Kidney (tissue), 14 donors: Measurements from ENCODE around the gene PGPEP1. TPM values are rescaled to one million over a fixed set of nuclear protein-coding genes. Genes with fewer than 3 reads are reported as not detected.

Source experiments
- DNase-seq, 5 donors: peaks; one replicate each; pipeline ENCODE4 v3.0.0-alpha.2; 2013 to 2020
- FAIRE-seq: peaks from 2 replicates; lab custom pipeline; 2012; peaks lifted over from hg19 to GRCh38; lab: Jason Lieb, UNC
- H3K27ac ChIP-seq, 2 donors: one replicate each; pipeline ENCODE4 v1.7.0; 2013; ENCODE audit warnings: low read depth in 2 of 2, low read length in 2 of 2, inconsistent platforms in 1 of 2
- H3K27me3 ChIP-seq: one replicate; pipeline ENCODE4 v1.7.1; 2013; ENCODE audit warnings: low read length, inconsistent platforms; ENCODE audit not compliant: control insufficient read depth, insufficient read depth
- H3K36me3 ChIP-seq, 3 donors: one replicate each; pipeline versions ENCODE4 v1.7.0 to v1.7.1; 2013; ENCODE audit warnings: low read length in 3 of 3, control low read depth in 1 of 3, inconsistent platforms in 1 of 3; ENCODE audit not compliant: insufficient read depth in 3 of 3, control insufficient read depth in 2 of 3
- H3K4me1 ChIP-seq, 3 donors: one replicate each; pipeline versions ENCODE4 v1.7.0 to v1.7.1; 2013; ENCODE audit warnings: low read length in 3 of 3, inconsistent platforms in 1 of 3, low read depth in 1 of 3; ENCODE audit not compliant: control insufficient read depth in 2 of 3, insufficient read depth in 2 of 3
- H3K4me3 ChIP-seq, 3 donors: one replicate each; pipeline versions ENCODE4 v1.7.0 to v1.8.1; 2013; ENCODE audit warnings: low read length in 3 of 3, control low read depth in 1 of 3, inconsistent platforms in 1 of 3
- H3K9ac ChIP-seq, 3 donors: one replicate each; pipeline versions ENCODE4 v1.7.0 to v1.7.1; 2013; ENCODE audit warnings: low read length in 3 of 3, control low read depth in 1 of 3, inconsistent platforms in 1 of 3
- H3K9me3 ChIP-seq, 3 donors: one replicate each; pipeline versions ENCODE4 v1.7.0 to v1.7.1; 2013; ENCODE audit warnings: low read length in 3 of 3, control low read depth in 1 of 3, inconsistent platforms in 1 of 3; ENCODE audit not compliant: control insufficient read depth in 2 of 3, insufficient read depth in 1 of 3
- intact Hi-C: fragments of 100-400 bp; cut with DNase I; formaldehyde crosslinking; loops from one replicate; pipeline ENCODE4 v1.11.1; 2022
- polyA plus RNA-seq: library from polyadenylated mRNA; stranded (reverse); fragments of 350-450 nt; fragmentation: Illumina TruSeq; extraction: RNeasy Lipid Tissue Mini Kit (QIAGEN cat#74804); gene quantifications from one replicate; pipeline ENCODE4 v1.2.3, GENCODE V29; 2014; ENCODE audit warnings: low read depth, low replicate concordance; ENCODE audit not compliant: insufficient read depth
- total RNA-seq: library from RNA; stranded (reverse); fragmentation: NEBNext Ultra II Directional; extraction: Animal tissue kit (Norgen Biotek cat#: 25700); gene quantifications from one replicate; pipeline ENCODE4 v1.2.1, GENCODE V29; 2021
- TF ChIP-seq, protein P1 (sequence below): IDR thresholded peaks from 3 replicates; pipeline ENCODE4 v1.5.1; 2012; ENCODE audit warnings: mild to moderate bottlenecking, moderate library complexity, borderline replicate concordance; ENCODE audit not compliant: insufficient read depth; ENCODE audit errors: extremely low read depth
- donor health status: control.
- donor health status: control.
- donor health status: control.
- donor health status: control.
- donor health status: control.
- donor health status: DM: yes; HTN: yes; CAD: no.
- donor health status: Normal renal cell carcinoma (clear cell type).

The PGPEP1 gene
- total and polyA plus RNA-seq, 2 donors from 2014 or later = 54.5 to 76.1 TPM

DNA sequence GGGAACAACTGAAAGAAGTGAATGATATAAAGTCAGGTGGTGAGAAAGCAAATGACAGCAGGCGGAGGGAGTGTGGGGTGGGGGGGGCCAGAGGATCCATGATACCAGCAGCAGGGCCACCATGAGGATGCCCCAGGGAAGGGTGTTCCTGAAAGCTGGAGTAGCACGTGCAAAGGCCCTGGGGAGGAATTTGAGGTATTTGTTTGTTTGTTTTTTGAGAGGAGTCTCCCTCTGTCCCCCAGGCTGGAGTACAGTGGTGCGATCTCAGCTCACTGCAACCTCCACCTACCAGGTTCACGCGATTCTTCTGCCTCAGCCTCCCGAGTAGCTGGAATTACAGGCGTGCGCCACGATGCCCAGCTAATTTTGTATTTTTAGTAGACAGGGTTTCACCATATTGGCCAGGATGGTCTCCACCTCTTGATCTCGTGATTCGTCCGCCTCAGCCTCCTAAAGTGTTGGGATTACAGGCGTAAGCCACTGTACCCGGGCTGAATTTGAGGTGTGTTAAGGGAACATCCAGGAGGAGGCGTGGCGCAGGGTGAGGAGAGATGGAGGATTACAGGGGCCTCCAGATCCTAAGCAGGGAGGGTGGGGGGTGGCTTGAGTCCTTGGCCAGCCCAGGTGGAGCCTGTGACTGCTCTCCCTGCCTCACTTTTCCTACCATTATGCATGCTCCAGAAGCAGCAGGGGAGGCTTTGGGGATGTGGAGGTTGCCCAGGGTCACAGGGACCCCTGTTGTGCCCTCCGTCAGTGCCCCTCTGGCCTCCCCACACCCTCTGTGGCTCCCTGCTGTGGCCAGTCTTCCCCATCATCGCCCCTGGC is 46.5 kb upstream of the PGPEP1 start:
- TF ChIP-seq, protein P1, sequence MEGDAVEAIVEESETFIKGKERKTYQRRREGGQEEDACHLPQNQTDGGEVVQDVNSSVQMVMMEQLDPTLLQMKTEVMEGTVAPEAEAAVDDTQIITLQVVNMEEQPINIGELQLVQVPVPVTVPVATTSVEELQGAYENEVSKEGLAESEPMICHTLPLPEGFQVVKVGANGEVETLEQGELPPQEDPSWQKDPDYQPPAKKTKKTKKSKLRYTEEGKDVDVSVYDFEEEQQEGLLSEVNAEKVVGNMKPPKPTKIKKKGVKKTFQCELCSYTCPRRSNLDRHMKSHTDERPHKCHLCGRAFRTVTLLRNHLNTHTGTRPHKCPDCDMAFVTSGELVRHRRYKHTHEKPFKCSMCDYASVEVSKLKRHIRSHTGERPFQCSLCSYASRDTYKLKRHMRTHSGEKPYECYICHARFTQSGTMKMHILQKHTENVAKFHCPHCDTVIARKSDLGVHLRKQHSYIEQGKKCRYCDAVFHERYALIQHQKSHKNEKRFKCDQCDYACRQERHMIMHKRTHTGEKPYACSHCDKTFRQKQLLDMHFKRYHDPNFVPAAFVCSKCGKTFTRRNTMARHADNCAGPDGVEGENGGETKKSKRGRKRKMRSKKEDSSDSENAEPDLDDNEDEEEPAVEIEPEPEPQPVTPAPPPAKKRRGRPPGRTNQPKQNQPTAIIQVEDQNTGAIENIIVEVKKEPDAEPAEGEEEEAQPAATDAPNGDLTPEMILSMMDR = no peak
- DNase-seq (peak in 1 of 5 donors; percentile 55), FAIRE-seq (no peak)
- no peaks in the 10 kb centered on the region for H3K9me3 ChIP-seq
- H3K36me3 ChIP-seq = no peaks in the 10 kb centered on the region
- H3K4me1 ChIP-seq = peaks cover 0 to 9% (median 8%) of the 10 kb centered on the region in 3 donors
- H3K4me3 ChIP-seq = peak overlapping the region in 1 of 3 donors; percentile 82
- H3K27ac ChIP-seq = peak overlapping the region; percentile 98 to 100
- peak overlapping the region in 2 of 3 donors; percentile 57 to 80 for H3K9ac ChIP-seq
- no peaks in the 10 kb centered on the region for H3K27me3 ChIP-seq
- intact Hi-C loops = no loop called here

DNA sequence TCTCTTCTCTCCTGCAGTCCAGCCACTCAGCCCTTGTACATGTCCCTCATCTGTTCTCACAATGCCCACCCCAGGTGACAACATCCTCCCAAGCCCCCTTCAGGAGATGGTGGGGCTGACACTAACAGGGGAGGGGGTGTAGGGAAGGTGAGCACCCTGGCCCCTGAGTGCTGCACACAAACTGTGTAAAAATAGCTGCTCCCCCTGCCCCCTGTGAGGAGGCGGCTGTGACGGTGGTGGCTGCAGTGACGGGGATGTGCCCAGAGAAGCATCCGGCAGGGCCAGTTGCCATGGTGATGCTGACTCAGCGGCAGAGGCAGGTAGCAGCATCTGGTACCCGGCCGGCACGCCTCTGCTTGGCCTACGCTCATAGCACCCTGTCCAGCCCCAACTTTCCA is 45.9 kb upstream of the PGPEP1 start:
- FAIRE-seq (no peak), DNase-seq (peak in 3 of 5 donors; percentile 47 to 91 (median 82))

DNA sequence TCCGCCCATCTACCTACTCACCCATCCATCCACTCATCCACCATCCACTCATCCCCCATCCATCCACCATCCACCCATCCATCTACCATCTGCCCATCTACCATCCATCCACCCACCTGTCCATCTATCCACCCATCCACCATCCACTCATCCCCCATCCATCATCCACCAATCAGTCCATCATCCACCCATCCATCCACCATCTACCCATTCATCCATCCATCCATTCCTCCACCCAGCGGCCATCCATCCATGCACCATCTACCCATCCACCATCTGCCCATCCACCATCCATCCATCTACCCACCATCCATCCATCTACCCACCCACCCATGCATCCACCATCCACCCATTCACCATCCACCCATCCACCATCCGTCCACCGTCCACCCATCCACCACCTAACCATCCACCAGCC is 45.4 kb upstream of the PGPEP1 start:
- Histone ChIP-seq H3K36me3 (no peaks in the 10 kb centered on the region), H3K4me1 (peaks cover 0 to 9% (median 8%) of the 10 kb centered on the region in 3 donors), H3K9ac (no peak overlapping the region), H3K4me3 (no peak overlapping the region), H3K9me3 (no peaks in the 10 kb centered on the region), H3K27me3 (no peaks in the 10 kb centered on the region), H3K27ac (no peak overlapping the region)
- intact Hi-C loops = no loop called here
- FAIRE-seq = no peak
- DNase-seq = peak in 1 of 5 donors; percentile 38
- TF ChIP-seq, protein P1 = no peak

More for the DNA sequence above, 45.9 kb upstream of the PGPEP1 start:
- H3K36me3 ChIP-seq = no peaks in the 10 kb centered on the region
- H3K27ac ChIP-seq = peak overlapping the region in 1 of 2 donors; percentile 17
- no peaks in the 10 kb centered on the region for H3K9me3 ChIP-seq
- no peaks in the 10 kb centered on the region for H3K27me3 ChIP-seq
- H3K4me3 ChIP-seq = no peak overlapping the region
- TF ChIP-seq, protein P1 = no peak
- H3K9ac ChIP-seq = no peak overlapping the region
- intact Hi-C loops = no loop called here
- peaks cover 0 to 9% (median 8%) of the 10 kb centered on the region in 3 donors for H3K4me1 ChIP-seq
